Pons (tissue), 1 donor: Measurements from ENCODE around the gene RPS27A.
"Not testable (repeated sequence)": the region's sequence is repeated elsewhere in the genome, so short reads cannot be mapped to it uniquely, and the experiment has no call there.

Experiments
- DNase-seq: peaks from one replicate; pipeline ENCODE4 v3.0.0-alpha.2; 2016; ENCODE audit warnings: low spot score

RPS27A gene

DNA sequence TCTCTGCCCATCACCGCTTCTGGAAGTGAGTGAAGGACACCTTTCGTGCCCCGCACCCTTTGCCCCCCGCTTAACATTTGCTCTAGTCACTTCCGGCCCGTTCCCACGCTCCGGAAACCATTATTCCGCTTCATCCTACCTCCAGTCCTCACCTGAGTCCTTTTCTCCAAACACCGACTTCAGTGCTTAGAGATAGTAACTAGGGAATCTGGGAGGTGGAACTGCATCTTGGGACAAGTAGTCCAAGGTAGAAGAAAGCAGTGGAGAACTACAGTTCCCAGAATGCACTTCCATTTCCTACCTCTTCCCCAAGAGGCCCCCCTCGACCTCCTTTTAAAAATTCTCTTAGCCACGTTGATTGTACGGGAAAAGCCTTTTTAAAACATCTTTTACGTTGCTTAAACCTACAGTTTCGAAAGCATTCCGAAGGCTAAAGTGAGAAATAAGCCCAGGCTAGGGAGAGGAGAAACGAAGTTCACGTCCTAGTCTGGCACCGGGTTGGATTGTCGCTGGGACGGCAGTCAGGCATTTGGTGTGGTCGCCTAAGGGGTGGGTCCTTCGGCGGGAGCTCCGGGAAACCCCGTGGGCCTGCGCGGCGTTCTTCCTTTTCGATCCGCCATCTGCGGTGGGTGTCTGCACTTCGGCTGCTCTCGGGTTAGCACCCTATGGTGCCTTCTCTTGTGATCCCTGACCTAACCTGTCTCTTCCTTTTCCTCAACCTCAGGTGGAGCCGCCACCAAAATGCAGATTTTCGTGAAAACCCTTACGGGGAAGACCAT lies at the start of gene RPS27A, which contains the start of gene CLHC1:
RPS27A (plus strand) TSS at position 605 of the 779 bp plus-strand sequence; CDS start at position 742, 137 bp downstream.
CLHC1 (minus strand) TSS at position 210 of the 779 bp plus-strand sequence. CDS start 9,882 bp downstream, outside the sequence.
- DNase-seq: peak; percentile 99

DNA sequence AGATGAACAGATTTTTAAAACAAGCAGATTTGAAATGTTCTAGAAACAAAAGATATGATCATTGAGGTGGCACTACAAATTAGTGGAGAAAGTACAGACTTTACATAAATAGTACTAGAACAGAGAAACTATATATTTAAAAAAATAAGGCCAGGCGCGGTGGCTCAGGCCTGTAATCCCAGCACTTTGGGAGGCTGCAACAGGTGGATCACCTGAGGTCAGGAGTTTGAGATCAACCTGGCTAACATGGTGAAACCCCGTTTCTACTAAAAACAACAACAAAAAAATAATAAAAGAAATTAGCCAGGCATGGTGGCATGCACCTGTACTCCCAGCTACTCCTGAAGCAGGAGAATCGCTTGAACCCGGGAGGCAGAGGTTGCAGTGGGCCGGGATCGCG lies 45.7 kb upstream of the RPS27A start:
- DNase-seq: not testable (repeated sequence)

DNA sequence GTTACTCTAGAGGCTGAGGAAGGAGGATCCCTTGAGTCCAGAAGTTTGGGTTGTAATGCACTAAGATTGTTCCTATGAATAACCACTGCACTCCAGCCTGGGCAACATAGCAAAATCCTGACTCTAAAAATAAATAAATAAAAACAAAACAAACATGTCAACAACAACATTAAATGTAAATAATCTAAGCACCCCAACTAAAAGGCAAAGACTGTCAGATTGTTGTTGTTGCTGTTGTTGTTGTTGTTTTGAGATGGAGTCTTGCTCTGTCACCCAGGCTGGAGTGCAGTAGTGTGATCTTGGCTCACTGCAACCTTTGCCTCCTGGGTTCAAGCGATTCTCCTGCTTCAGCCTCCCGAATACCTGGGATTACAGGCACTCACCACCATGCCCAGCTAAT lies 40.6 kb upstream of the RPS27A start:
- not testable (repeated sequence) for DNase-seq

DNA sequence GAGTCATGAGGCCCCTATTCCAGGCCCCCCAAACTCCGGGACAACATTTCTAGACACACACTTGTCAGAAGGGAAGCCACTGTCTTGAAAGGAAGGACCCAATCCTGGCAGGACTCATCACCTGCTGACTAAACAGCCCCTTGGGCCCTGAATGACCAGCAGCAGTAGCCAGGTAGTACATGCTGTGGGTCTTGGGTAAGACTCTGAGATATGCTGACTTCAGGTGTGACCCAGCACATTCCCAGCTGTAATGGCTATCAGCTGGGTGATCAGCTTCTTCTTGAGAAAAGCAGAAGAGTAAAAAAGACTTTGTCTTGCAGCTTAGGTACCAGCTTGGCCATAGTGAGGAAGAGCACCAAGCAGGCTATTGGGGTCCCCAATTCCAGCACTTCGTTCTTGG lies 36.0 kb upstream of the RPS27A start:
- no peak for DNase-seq

DNA sequence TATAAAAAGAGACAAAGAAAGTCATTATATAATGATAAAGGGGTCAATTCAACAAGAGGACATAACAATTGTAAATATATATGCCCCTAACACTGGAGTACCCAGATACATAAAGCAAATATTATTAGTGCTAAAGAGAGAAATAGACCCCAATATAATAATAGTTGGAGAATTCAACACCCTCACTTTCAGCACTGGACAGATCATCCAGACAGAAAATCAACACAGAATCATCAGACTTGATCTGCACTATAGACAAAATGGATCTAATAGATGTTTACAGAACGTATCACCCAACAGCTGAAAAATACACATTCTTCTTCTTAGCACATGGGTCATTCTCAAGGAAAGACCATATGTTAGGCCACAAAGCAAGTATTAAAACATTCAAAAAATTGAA lies 32.1 kb upstream of the RPS27A start:
- no peak for DNase-seq

DNA sequence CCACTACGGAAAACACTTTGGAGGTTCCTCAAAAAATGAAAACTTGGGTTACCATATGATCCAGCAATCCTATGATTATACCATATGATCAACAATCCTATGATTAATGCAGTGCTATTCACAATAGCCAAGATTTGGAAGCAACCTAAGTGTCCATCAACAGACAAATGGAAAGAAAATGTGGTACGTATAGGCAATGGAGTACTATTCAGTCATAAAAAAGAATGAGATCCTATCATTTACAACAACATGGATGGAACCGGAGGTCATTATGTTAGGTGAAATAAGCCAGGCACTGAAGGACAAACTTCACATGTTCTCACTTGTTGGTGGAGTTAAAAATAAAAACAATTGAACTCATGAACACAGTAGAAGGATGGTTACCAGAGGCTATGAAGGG lies 28.0 kb upstream of the RPS27A start:
- DNase-seq: no peak

DNA sequence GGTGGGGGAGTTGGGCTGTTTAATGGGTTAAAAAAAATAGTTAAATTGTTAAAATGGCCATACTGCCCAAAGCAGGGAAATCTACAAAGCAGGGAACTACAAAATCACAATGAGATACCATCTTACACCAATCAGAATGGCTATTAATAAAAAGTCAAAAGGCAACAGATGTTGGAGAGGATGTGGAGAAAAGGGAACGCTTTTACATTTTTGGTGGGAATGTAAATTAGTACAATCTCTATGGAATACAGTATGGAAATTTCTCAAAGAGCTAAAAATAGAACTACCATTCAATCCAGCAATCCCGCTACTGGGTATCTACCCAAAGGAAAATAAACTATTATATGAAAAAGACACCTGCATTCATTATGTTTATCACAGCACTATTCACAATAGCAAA lies 27.5 kb upstream of the RPS27A start:
- no peak for DNase-seq

DNA sequence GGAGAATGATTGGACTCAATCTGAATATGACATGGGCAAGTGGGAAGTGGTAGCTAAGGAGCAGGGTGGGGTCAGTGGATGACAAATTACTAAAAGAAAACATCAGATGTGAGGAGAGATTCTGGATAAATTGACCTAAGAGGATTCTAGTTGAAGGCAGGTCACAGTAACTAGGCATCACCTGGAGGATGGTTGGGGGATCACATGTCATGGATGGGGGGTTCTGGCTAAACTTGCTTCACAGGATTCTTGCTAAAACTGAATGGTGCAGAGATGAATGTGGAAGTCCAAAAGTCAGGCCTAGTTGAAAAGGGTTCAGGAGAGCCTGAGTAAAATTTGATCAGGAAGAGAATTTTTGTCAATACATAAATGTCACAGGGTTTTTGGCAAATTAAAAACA lies 18.7 kb upstream of the RPS27A start:
- DNase-seq: no peak

DNA sequence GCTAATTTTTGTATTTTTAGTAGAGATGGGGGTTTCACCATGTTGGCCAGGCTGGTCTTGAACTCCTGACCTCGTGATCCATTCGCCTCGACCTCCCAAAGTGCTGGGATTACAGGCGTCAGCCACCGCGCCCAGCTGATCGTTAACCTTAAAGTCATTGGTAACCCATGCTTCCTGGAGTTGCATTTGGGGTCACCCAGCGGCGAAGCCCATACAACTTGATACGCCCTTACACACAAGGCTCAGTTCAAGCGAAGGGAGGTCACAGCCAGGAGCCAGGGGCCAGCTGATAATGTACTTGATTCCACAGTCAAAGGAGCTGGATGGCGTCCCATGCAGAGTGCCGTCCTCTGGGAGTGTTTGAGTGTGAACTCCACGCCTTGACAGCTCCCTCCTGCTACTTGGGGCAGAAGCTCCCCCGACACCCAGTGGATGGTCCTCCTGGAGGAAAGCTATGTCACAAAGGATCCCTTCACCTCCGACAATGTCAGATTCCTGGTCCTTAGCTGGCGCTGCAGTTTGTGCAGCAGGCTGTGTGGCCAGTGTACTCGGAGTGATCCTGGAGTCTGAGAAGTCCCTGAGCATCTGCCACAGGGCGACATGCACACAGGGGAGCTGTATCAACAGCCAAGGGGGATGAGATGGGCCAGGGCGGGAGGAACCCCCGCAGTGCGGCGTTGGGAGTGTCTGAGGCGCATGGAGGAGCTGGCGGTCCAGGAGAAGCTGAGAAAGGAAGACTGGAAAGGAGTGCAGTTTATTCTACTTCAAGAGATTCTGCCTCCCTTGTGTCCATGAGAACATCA lies 8.3 kb upstream of the RPS27A start:
- DNase-seq: peak; percentile 9

DNA sequence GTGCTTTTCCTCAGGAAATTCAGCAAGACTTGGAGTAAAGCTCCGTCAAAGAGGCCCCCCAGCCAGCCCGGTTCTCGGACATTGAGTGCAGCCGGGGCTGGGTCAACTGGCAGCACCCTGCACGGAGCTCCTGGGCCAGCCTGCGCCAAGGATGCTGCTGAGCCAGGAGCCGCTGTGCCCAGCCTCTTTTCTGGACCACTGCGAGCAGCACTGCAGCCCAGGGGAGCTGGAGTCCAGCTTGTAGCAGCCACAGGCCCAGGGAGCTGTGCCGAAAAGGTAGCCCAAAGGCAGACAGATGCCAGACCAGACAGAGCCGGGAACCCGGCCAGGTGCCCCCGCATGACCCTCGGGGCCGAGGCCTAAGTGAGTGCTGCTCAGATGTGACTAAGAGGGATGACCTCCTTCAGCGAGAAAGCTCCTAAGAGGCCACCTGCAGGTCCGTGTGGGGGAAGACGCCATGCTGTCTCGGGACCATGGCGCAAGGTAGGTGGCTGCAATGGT lies 7.7 kb upstream of the RPS27A start:
- DNase-seq: peak; percentile 12

DNA sequence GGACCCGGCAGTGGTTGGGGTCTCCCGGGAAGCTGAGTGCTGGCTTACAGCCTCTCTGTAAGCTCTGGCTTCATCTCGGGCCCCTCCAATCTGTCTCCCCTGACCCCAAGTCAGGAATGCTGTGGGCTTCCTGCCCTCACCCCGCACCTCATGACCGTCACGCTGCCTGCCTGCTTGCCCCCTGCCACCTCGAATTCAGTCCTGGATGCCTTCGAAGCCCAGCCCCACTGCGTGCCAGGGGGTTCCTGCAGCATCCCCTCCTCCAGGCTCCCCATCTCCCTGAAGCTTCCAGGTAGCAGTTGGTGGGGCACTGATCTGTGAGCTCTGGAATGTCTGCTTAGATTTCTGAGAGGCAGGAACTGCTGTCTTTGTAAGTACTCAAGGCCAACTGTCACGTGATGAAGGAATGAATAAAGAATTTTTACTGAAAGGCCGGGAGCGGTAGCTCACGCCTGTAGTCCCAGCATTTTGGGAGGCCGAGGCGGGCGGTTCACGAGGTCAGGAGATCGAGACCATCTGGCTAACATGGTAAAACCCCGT lies 6.9 kb upstream of the RPS27A start:
- no peak for DNase-seq

DNA sequence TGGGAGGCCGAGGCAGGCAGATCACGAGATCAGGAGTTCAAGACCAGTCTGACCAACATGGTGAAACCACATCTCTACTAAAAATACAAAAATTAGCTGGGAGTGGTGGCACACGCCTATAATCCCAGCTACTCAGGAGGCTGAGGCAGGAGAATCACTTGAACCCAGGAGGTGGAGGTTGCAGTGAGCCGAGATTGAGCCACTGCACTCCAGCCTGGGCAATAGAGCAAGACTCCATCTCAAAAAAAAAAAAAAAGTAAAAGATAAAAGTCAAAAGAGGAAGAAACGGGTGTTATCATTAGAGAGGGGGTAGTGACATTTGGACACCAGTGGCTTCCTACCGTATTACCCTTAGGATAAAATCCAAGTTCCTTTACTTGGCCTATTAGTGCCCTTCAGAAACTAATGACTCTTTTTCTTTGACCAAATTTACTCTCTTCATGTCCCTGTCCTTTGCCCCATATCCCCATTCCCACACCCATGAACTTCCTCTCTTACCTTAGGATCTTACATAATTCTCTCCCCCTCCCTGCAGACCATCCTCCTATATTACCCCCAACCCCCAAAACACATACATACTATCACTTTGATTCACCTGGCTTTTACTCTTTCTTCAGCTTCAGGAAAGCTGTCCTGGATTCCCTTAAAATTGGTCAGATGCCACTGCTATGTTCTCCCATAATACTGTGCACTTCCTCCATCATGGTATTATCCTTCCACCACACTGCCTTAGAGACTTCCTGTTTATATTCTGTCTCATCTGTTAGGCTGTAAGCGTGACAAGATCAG lies 4.9 kb upstream of the RPS27A start:
- peak; percentile 11 for DNase-seq

DNA sequence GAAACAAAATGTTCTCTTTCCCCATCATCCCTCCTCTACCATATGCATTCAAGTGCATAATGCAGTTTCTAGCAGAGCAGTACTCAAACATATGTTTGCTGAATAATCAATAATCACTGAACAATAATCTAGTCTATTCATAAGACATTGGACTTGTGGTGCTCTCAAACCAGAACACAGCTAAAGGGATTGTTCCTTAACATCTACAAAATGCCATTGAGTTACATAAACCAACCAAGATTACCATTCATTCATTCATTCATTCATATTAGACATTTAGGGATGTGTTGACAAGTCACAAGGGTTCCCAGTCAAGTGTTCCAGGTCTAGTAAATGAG lies 4.3 kb upstream of the RPS27A start:
- DNase-seq: no peak

DNA sequence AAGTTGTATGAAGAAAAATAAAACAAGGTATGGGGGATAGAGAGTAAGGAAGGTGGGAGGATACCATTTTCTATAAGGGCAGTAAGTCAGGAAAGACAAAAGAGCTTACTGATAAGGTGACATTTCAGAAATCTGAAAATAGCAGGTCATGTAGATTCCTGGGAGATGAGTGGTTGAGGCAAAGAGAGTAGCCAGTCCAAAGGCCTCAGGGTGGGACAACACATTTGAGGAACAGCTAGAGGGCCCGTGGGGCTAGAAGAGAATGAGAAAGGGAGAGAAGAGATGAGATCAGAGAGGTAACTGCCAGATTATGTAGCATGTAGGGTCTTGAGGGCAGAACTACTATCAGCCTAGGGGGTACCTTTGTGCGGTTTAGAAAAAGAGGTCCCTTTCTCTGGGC lies 3.3 kb upstream of the RPS27A start:
- no peak for DNase-seq

DNA sequence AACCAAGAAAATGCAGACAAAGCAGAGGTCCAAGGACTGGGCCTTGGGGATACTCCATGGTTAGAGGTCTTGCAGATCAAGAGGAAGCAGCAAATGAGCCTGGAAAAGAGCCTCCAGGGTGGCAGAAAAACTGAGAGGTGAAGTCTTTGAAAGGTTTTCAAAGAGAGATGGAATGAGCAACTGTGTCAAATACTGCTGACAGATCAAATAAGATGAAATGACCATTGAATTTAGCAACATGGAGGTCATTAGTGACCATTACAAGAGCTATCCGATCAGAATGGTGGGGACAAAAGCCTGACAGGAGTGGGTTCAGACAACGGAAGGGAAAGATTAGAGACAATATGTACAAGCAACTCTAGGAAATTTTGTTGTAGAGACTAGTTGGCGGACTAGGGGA lies 1.9 kb upstream of the RPS27A start:
- no peak for DNase-seq

DNA sequence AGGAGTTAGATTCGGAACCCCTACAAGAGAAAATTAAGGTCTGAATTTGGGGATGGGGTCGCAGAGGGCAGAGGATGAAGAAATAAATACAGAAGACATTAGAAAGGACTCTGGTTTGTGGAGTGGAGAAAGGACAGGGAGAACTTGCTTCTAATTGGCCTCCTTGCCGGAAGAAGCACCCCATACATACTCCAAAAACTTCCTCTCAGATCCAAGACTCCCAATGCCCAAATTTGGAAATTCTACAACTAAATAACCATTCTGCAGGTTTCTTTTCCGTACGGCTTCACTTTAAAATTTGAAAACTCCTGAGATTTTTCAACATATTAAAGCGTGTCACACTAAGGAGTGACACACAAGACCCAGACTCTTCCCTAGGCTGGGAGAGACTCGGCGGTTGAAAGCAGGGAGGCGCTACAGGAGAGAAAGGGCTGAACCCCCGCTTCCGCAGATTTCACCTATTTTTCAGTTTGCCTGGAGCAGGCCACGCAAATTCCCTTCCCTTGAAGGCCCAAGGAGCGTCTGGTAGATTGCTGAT lies 873 bp upstream of the RPS27A start:
- DNase-seq: no peak

DNA sequence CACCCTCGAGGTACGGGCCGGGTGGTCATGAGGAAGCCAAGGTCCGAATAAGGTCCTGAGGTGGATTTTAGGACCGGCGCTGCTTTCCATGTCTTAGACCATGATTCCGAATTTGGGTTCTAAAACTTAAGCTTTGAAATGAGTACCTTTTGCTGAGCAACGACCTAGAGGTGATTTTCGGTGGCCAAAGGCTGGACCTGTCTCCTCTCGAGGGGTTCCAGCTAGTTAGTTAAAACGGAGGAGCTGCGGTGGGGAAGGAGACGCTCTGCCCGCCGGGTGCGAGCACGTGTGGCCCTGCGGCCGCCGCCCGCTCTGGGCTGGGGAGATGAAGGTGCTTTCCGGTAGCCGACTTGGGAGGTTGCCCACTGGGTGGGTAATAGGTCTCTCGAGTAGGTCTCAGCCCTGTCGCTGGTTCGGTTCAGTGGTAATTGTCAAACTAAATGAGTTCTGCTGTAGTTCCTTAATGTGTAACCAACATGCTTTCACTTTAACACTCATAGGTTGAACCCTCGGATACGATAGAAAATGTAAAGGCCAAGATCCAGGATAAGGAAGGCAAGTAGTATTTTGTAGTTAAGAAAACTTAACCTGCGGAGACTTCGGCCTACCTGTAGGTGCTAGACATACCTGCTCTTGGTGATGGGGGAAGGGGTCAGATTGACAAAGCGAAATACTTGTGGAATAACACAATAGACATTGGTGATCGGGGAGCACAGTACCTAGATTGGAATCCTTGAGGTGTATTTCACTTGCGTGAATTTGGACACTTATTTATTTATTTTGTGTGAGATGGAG lies 572 bp downstream of the RPS27A start:
- peak; percentile 6 for DNase-seq

DNA sequence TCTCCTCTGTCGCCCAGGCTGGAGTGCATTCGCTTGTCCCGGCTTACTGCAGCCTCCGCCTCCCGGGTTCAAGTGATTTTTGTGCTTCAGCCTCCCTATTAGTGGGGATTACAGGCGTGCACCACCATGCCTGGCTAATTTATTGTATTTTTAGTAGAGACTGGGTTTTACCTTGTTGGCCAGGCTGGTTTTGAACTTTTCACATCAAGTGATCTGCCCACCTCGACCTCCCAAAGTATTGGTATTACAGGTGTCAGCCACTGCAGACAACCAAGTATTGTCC lies 1.1 kb downstream of the RPS27A start:
- DNase-seq: no peak

DNA sequence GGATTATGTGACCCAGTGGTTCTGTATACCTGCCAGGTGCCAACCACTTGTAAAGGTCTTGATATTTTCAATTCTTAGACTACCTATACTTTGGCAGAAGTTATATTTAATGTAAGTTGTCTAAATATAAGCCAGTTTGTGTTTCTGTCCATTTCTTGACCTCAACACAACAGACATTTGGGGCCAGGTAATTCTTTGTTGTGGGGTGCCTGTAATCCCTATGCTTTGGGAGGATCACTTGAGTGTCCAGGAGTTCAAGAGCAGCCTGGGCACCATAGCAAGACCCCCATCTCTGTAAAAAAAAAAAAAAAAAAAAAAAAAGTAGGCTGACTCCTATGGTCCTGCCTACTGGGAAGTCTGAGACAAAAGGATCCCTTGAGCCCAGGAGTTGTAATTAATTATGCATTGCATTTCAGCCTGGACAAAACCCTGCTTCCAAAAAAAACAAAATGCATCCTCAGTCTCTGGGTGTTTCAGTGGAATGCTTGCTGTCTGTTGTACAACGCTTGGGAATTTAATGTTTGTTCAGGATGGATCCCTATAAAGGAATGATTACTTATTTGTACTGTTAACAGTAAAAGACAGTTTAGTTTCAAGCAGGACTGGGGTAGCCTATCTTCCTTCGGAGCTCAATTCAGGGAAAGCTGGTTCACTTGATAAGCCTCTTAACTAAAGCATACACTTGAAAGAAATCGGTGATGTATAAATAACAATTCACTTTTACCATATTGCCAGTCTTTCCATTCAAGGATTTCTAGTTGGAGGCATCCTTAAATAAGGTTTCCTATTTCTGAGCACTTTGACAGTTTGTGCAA lies 3.4 kb downstream of the RPS27A start:
- DNase-seq: no peak

DNA sequence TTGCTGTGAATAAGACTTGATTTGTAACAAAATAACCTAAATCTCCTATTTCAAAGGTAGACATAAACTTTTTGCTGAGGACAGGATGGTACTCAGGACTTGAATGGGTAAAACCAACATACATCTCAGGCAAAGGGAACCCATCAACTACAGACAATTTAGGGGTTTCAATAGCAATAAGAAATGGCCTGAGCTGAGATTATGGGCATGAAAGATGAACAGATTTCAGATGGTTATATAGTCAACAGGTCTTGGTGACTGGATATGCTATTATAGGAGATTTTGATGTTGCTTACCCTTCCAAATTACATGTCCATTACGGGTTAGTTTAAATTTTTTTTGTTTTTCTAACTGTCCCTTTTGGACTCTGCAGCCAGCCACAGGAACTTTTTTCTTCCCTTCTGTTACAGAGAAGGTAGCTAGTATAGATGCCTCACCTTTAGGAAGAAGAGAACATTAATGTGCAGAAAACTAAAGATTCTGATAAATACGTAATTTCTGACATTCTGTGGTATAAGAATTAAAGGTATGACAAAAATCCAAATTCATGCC lies 4.6 kb downstream of the RPS27A start:
- DNase-seq: no peak
